Spleen (tissue), 11 donors: ENCODE results near the gene ZNF519. TPM values are rescaled to one million over a fixed set of nuclear protein-coding genes. Genes with fewer than 3 reads are reported as not detected.
"Not testable (repeated sequence)": the region's sequence is repeated elsewhere in the genome, so short reads cannot be mapped to it uniquely, and the experiment has no call there.

Source experiments
- DNase-seq: peaks from one replicate; pipeline ENCODE4 v3.0.0-alpha.2; 2020
- H3K27ac ChIP-seq, 8 donors: fragments of 200-600 bp; sonication (generic) in 7 of 8; 1 replicate in 4 of 8; 2 replicates in 4 of 8; pipeline versions ENCODE4 v1.5.0 to v1.8.0; 2016 to 2021; ENCODE audit warnings: inconsistent platforms in 4 of 8, mild to moderate bottlenecking in 4 of 8, moderate library complexity in 1 of 8
- H3K27me3 ChIP-seq, 7 donors: fragments of 200-600 bp; sonication (generic) in 6 of 7; replicated peaks in 1 of 7; 1 replicate in 4 of 7; 2 replicates in 3 of 7; pipeline versions ENCODE4 v1.5.0 to v1.8.0; 2016 to 2021; ENCODE audit warnings: inconsistent platforms in 3 of 7, mild to moderate bottlenecking in 1 of 7
- H3K36me3 ChIP-seq, 6 donors: fragments of 200-600 bp; sonication (generic) in 5 of 6; 1 replicate in 4 of 6; 2 replicates in 2 of 6; pipeline versions ENCODE4 v1.5.0 to v1.8.0; 2016 to 2021; ENCODE audit warnings: inconsistent platforms in 2 of 6
- H3K4me1 ChIP-seq, 6 donors: fragments of 200-600 bp; sonication (generic) in 5 of 6; 1 replicate in 3 of 6; 2 replicates in 3 of 6; pipeline versions ENCODE4 v1.5.0 to v1.8.0; 2016 to 2021; ENCODE audit warnings: inconsistent platforms in 3 of 6
- H3K4me3 ChIP-seq, 8 donors: fragments of 200-600 bp; sonication (generic) in 7 of 8; 1 replicate in 4 of 8; 2 replicates in 4 of 8; pipeline versions ENCODE4 v1.5.0 to v1.8.0; 2016 to 2021; ENCODE audit warnings: inconsistent platforms in 4 of 8, mild to moderate bottlenecking in 4 of 8, moderate library complexity in 2 of 8
- H3K9me3 ChIP-seq, 8 donors: fragments of 200-600 bp; sonication (generic) in 7 of 8; 1 replicate in 4 of 8; 2 replicates in 4 of 8; pipeline versions ENCODE4 v1.5.0 to v1.8.0; 2016 to 2021; ENCODE audit warnings: inconsistent platforms in 4 of 8
- POLR2A ChIP-seq, 3 donors: fragments of 450-650 bp; IDR thresholded peaks; one replicate each; pipeline ENCODE4 v1.5.1; 2017; ENCODE audit warnings: antibody characterized with exemption in 3 of 3, mild to moderate bottlenecking in 1 of 3
- POLR2AphosphoS5 ChIP-seq, 3 donors: sonication (generic); formaldehyde crosslinking; IDR thresholded peaks; one replicate each; pipeline ENCODE4 v1.5.1; 2017; ENCODE audit warnings: antibody characterized with exemption in 3 of 3
- WGBS, 5 donors: extraction: QIAGEN DNeasy Blood & Tissue Kit in 3 of 5; methylation state at CpG; one replicate each; pipeline versions ENCODE4 v1.1.5 to v1.1.7; 2013 to 2018; 5-methylcytosine and 5-hydroxymethylcytosine counted together
- intact Hi-C: fragments of 100-400 bp; cut with DNase I; formaldehyde crosslinking; loops from one replicate; pipeline ENCODE4 v1.15.0; 2023; ENCODE audit warnings: low total_unique reads
- polyA plus RNA-seq, 3 donors: library from polyadenylated mRNA; stranded (reverse); fragments of 200-250 nt; gene quantifications; one replicate each; pipeline ENCODE4 v1.2.1, GENCODE V29; 2013
- total RNA-seq, 7 donors: library from RNA; depleted of rRNA in 3 of 7; stranded (reverse); fragments of >200 nt in 3 of 7; fragmentation: NEBNext Ultra II Directional in 4 of 7; extraction: Animal tissue kit (Norgen Biotek cat#: 25700) in 4 of 7; gene quantifications; one replicate each; pipeline versions ENCODE4 v1.1.0 to v1.2.1, GENCODE V29; 2016 to 2021
- donor health status: healthy with polysubstance abuse.
- donor health status: DM: no; HTN: no; CAD: no; lungs with moderate emphysema.
- donor health status: DM: no; HTN: no; CAD: no.
- donor health status: Bipolar disorder and iron deficiency.
- donor health status: healthy.
- donor health status: DM: no; HTN: no; CAD: no.
- donor health status: DM: yes; HTN: yes; CAD: no.

The ZNF519 gene
- total and polyA plus RNA-seq, 10 donors: 1.6 to 13.9 (median 7.5) TPM

- no peak overlapping the region for H3K27ac ChIP-seq
- peaks cover 0 to 9% (median 0%) of the 10 kb centered on the region in 7 donors for H3K27me3 ChIP-seq
- H3K9me3 ChIP-seq: no peaks in the 10 kb centered on the region
- peaks cover 0 to 6% (median 0%) of the 10 kb centered on the region in 6 donors for H3K4me1 ChIP-seq
- no peaks in the 10 kb centered on the region for H3K36me3 ChIP-seq
- H3K4me3 ChIP-seq: no peak overlapping the region
- intact Hi-C loops: no loop called here
- DNase-seq: peak; percentile 74
- no peak for TF ChIP-seq POLR2A (IDR thresholded peaks at IDR 0.05)
- no peak for TF ChIP-seq POLR2AphosphoS5 (IDR thresholded peaks at IDR 0.05)
- 61 to 71% (median 71%) methylated on average over 4 to 5 of the region's 5 CpGs for WGBS, 5 donors
These were observed 42.5 kb upstream of the ZNF519 start for GRCh38 chr18:14174706-14175085.

DNA sequence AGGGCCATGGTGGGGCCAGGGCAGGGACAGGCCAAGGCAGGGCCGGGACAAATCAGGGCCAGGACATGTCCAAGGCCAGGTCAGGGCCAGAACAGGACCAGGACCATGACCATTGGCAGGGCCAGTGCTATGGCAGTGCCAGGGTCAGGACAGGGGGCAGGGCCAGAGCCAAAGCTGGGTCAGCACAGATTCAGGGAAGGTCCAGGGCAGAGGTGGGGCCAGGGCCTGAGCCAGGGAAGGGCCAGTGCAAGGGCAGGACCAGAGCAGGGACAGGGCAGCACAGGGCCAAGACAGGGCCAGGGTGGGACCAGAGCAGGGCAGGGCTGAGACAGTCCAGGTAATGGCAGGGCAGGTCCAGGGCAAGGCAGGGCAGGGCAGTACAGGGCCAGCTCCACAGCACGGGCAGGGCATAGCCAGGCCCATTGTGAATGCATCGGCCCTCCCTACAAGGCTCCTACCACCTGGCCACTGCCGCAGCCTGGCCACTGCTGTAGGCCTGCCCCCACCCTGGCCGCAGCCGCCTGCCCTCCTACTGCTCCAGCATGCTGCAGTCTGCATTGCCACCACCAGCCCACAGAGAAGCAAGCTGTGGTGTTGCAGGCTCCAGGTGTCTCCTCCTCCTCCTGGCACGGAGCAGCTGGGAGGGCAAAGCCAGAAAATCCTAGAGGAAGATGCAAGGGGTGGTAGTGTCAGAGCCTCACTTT, 41.9 kb upstream of the ZNF519 start:
- H3K4me3 ChIP-seq, intact Hi-C loops, H3K36me3 ChIP-seq, H3K9me3 ChIP-seq, H3K27me3 ChIP-seq, H3K27ac ChIP-seq, H3K4me1 ChIP-seq: not testable (repeated sequence)
- WGBS, 5 donors: 79 to 100% (median 90%) methylated on average over 2 to 6 of the region's 7 CpGs
- peak; percentile 73 for DNase-seq

GRCh38 chr18:14173116-14173951, 41.1 kb upstream of the ZNF519 start:
- intact Hi-C loops, H3K27ac ChIP-seq, H3K4me1 ChIP-seq, H3K36me3 ChIP-seq, H3K27me3 ChIP-seq, H3K4me3 ChIP-seq, H3K9me3 ChIP-seq: not testable (repeated sequence)
- 78 to 87% (median 80%) methylated on average over 10 to 11 of the region's 11 CpGs for WGBS, 5 donors
- DNase-seq: peak; percentile 74

GRCh38 chr18:14172142-14173115, 40.2 kb upstream of the ZNF519 start:
- DNase-seq: peak; percentile 65
- intact Hi-C loops: not testable (repeated sequence)

DNA sequence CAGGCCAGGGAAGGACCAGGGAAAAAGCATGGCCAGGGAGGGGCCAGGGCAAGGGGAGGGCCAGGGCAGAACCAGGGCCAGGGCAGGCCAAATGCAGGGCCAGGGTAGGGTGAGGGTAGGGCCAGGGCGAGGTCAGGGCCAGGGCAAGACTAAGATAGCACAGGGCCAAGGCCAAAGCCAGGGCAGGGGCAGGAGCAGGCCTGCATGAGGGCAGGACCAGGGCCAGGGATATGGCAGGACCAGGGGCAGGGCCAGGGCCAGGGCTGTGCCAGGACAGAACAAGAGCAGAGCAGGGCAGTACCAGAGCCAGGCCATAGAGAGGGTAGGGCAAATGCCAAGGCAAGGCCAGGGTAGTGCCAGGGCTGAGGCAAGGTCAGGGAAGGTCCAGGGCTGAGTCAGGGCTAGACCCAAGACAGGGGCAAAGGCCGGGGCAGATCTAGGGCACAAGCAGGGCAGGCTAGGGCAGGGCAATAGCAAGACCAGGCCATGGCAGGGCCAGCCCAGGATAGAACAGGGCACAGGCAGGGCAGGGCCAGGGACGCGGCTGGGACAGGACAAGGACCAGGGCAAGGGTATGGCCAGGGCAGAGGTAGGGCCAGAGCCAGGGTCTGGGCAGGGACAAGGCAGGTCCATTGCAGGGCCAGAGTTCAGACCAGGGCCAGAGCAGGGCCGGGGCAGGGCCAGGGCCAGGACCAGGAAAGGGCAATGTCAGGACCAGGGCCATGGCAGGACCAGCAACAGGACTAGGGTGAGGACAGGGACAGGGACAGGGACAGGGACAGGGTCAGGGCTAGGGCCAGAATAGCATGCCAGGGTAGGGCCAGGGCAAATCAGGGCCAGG, 39.3 kb upstream of the ZNF519 start:
- intact Hi-C loops, H3K27ac ChIP-seq, H3K36me3 ChIP-seq, H3K4me1 ChIP-seq, H3K27me3 ChIP-seq, H3K9me3 ChIP-seq, H3K4me3 ChIP-seq: not testable (repeated sequence)
- WGBS, 5 donors: 79 to 91% (median 85%) methylated on average over 5 of the region's 5 CpGs
- peak; percentile 66 for DNase-seq

More at GRCh38 chr18:14172142-14173115, 40.2 kb upstream of the ZNF519 start:
- H3K27me3 ChIP-seq, H3K4me1 ChIP-seq, H3K9me3 ChIP-seq, H3K4me3 ChIP-seq, H3K27ac ChIP-seq, H3K36me3 ChIP-seq: not testable (repeated sequence)
- 64 to 93% (median 84%) methylated on average over 5 to 6 of the region's 6 CpGs for WGBS, 5 donors

DNA sequence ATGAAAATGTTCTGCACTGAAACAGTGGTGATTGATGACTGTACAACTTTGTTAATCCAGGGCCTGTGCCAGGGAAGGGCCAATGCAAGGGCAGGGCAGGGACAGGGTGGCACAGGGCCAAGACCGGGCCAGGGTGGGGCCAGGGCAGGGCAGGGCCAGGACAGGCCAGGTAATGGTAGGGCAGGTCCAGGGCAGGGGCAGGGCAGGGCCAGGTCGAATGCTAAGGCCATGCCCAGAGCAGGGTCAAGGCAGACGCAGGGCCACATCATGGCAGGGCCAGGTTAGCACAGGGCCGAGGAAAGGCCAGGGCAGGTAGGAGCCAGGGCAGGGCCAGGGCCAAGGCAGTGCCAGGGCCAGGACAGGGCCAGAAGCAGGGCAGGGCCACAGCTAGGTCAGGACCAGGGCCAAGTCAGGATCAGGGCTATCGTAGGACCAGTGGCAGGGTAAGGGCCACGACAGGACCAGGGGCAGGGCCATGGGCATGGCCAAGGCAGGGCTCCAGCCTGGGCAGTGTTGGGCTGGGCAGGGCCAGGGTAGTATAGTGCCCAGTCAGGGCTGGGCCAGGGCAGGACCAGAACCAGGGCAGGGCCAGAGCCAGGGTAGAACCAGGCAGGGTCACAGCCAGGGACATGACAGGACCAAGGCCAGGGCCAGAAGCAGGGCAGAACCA, 38.3 kb upstream of the ZNF519 start:
- H3K9me3 ChIP-seq, H3K4me1 ChIP-seq, H3K36me3 ChIP-seq, H3K27ac ChIP-seq, H3K27me3 ChIP-seq, DNase-seq, H3K4me3 ChIP-seq, intact Hi-C loops: not testable (repeated sequence)
- WGBS, 5 donors: 69 to 89% (median 83%) methylated on average over 6 of the region's 6 CpGs

GRCh38 chr18:14162915-14163314, 30.7 kb upstream of the ZNF519 start:
- H3K9me3 ChIP-seq, H3K36me3 ChIP-seq, H3K27me3 ChIP-seq, H3K4me1 ChIP-seq, H3K4me3 ChIP-seq, intact Hi-C loops, H3K27ac ChIP-seq, DNase-seq: not testable (repeated sequence)
- 69 to 75% (median 74%) methylated on average over 8 of the region's 8 CpGs for WGBS, 5 donors

GRCh38 chr18:14151564-14152113, 19.4 kb upstream of the ZNF519 start:
- H3K27me3 ChIP-seq, H3K4me3 ChIP-seq, intact Hi-C loops, H3K27ac ChIP-seq, DNase-seq, H3K36me3 ChIP-seq, H3K4me1 ChIP-seq, H3K9me3 ChIP-seq: not testable (repeated sequence)
- whole genome bisulfite sequencing, 5 donors: 79 to 87% (median 85%) methylated on average over 8 of the region's 8 CpGs

GRCh38 chr18:14150766-14151165, 18.5 kb upstream of the ZNF519 start:
- H3K9me3 ChIP-seq, DNase-seq, H3K36me3 ChIP-seq, H3K4me1 ChIP-seq, intact Hi-C loops, H3K27me3 ChIP-seq, H3K27ac ChIP-seq, H3K4me3 ChIP-seq: not testable (repeated sequence)
- WGBS, 5 donors: 84 to 93% (median 92%) methylated on average over 4 to 11 of the region's 11 CpGs
